Measurements from ENCODE around the gene CYB561D1.
A peak's percentile ranks its signal among the peaks of the same experiment; 100 is the strongest.

Gene CYB561D1

GRCh38 chr1:109501644-109502363 lies 7.9 kb downstream of the CYB561D1 start:
- no peak for DNase-seq

- no peak for DNase-seq
Observed at GRCh38 chr1:109502364-109502851, 8.5 kb downstream of the CYB561D1 start.

GRCh38 chr1:109503935-109504334 lies 10.0 kb downstream of the CYB561D1 start:
- DNase-seq = no peak

- DNase-seq = no peak
Observed at GRCh38 chr1:109504974-109505373, 11.1 kb downstream of the CYB561D1 start.

- no peak for DNase-seq
Observed at GRCh38 chr1:109508001-109508872, 14.3 kb downstream of the CYB561D1 start.

- no peak for DNase-seq
Observed at GRCh38 chr1:109508873-109509175, 14.9 kb downstream of the CYB561D1 start.

GRCh38 chr1:109509176-109510134 lies 15.6 kb downstream of the CYB561D1 start, which contains the start of gene AMIGO1:
Gene AMIGO1 (minus strand): TSS chr1:109509727. CDS start chr1:109508912, 815 bp downstream.
- DNase-seq = peak; percentile 74

GRCh38 chr1:109513110-109513710 lies 19.3 kb downstream of the CYB561D1 start:
- no peak for DNase-seq

GRCh38 chr1:109514846-109515245 lies 21.0 kb downstream of the CYB561D1 start:
- no peak for DNase-seq

- DNase-seq = no peak
Observed at GRCh38 chr1:109516872-109517271, 23.0 kb downstream of the CYB561D1 start.

- DNase-seq = no peak
Observed at GRCh38 chr1:109517337-109517736, 23.4 kb downstream of the CYB561D1 start.

GRCh38 chr1:109521002-109521951 lies 27.4 kb downstream of the CYB561D1 start:
- DNase-seq = no peak

GRCh38 chr1:109522026-109522425 lies 28.1 kb downstream of the CYB561D1 start:
- DNase-seq = no peak

- DNase-seq = no peak
Observed at GRCh38 chr1:109523706-109524105, 29.8 kb downstream of the CYB561D1 start.

- DNase-seq = no peak
Observed at GRCh38 chr1:109527098-109527811, 33.4 kb downstream of the CYB561D1 start.

GRCh38 chr1:109527846-109528695 lies 34.2 kb downstream of the CYB561D1 start:
- no peak for DNase-seq

GRCh38 chr1:109528712-109529111 lies 34.8 kb downstream of the CYB561D1 start:
- no peak for DNase-seq

GRCh38 chr1:109529881-109530456 lies 36.1 kb downstream of the CYB561D1 start:
- DNase-seq = peak; percentile 76
